ENCODE measurements around the gene AFDN.

- TF ChIP-seq ZNF384 (IDR thresholded peaks at IDR 0.05) (no peak), HDGF (IDR thresholded peaks at IDR 0.05; ENCODE audit: borderline replicate concordance) (no peak), SP1 (IDR thresholded peaks at IDR 0.05) (no peak), BHLHE40 (IDR thresholded peaks at IDR 0.05; ENCODE audit: borderline replicate concordance) (no peak), NFRKB (IDR thresholded peaks at IDR 0.05) (no peak)
Observed at GRCh38 chr6:167794161-167795157, 32.3 kb upstream of the AFDN start.
